Caco-2 (cell line): ENCODE measurements around the gene LRMDA. TPM values are rescaled to one million over a fixed set of nuclear protein-coding genes. Genes with fewer than 3 reads are reported as not detected.

Experiments
- BruUV-seq: library from RNA; stranded (reverse); fragments of 400-500 nt; replicated peaks from 2 replicates; lab custom pipeline; 2021; lab: Mats Ljungman, UMichigan
- CTCF ChIA-PET: fragments of 300-600 bp; sonication (Branson Sonifier 250); formaldehyde crosslinking; loops from one replicate; lab custom pipeline; 2022; ENCODE audit warnings: antibody characterized with exemption; lab: Charles Lee
- POLR2A ChIA-PET: fragments of 300-600 bp; sonication (Branson Sonifier 250); formaldehyde crosslinking; loops from one replicate; lab custom pipeline; 2022; ENCODE audit warnings: antibody characterized with exemption; lab: Charles Lee
- DNase-seq, 2 experiments: peaks; one replicate each; pipeline versions ENCODE4 v3.0.0 to v3.0.0-alpha.2; 2020 to 2022
- H3K27me3 ChIP-seq: replicated peaks from 2 replicates; pipeline ENCODE4 v1.6.0; 2011; ENCODE audit warnings: low read length; ENCODE audit not compliant: control insufficient read depth, insufficient read depth
- H3K36me3 ChIP-seq: 2 replicates; pipeline ENCODE4 v1.5.1; 2011; ENCODE audit warnings: low read length; ENCODE audit not compliant: control insufficient read depth, insufficient read depth
- H3K4me1 ChIP-seq: fragments of 250-450 bp; sonication (Bioruptor Pico); 2 replicates; pipeline ENCODE4 v1.5.1; 2020; ENCODE audit warnings: mild to moderate bottlenecking
- H3K4me3 ChIP-seq: 2 replicates; pipeline ENCODE4 v1.5.1; 2011; ENCODE audit warnings: low read depth, mild to moderate bottlenecking, control low read depth, low read length
- H3K9me3 ChIP-seq: fragments of 250-450 bp; sonication (Bioruptor Pico); 2 replicates; pipeline ENCODE4 v1.5.1; 2020; ENCODE audit warnings: mild to moderate bottlenecking, moderate library complexity
- H3K27ac Mint-ChIP-seq: one replicate; pipeline ENCODE4 v1.8.0; 2022; ENCODE audit warnings: mixed read lengths; ENCODE audit not compliant: unreplicated experiment
- H3K27me3 Mint-ChIP-seq: one replicate; pipeline ENCODE4 v1.8.0; 2022; ENCODE audit warnings: mixed read lengths; ENCODE audit not compliant: insufficient read depth, unreplicated experiment
- H3K36me3 Mint-ChIP-seq: one replicate; pipeline ENCODE4 v1.8.0; 2022; ENCODE audit warnings: mild to moderate bottlenecking, mixed read lengths; ENCODE audit not compliant: insufficient read depth, unreplicated experiment
- H3K4me1 Mint-ChIP-seq: one replicate; pipeline ENCODE4 v1.8.0; 2022; ENCODE audit warnings: low read depth, mixed read lengths; ENCODE audit not compliant: unreplicated experiment
- H3K4me3 Mint-ChIP-seq: one replicate; pipeline ENCODE4 v1.8.0; 2022; ENCODE audit warnings: mild to moderate bottlenecking, moderate library complexity, mixed read lengths; ENCODE audit not compliant: unreplicated experiment
- H3K9me3 Mint-ChIP-seq: one replicate; pipeline ENCODE4 v1.8.0; 2022; ENCODE audit warnings: mixed read lengths; ENCODE audit not compliant: unreplicated experiment
- intact Hi-C: fragments of 100-400 bp; cut with micrococcal nuclease; formaldehyde crosslinking; loops from one replicate; pipeline ENCODE4 v1.10.0; 2022; ENCODE audit not compliant: unreplicated experiment
- total RNA-seq: library from RNA; stranded (reverse); gene quantifications from 2 replicates; pipeline ENCODE4 v1.2.3, GENCODE V29; 2022
- TF ChIP-seq, protein P1 (sequence below), 2 experiments: fragments of 200-600 bp in 1 of 2; IDR thresholded peaks; 1 replicate in 1 of 2; 2 replicates in 1 of 2; pipeline versions ENCODE4 v1.5.1 to v1.8.0; 2011 to 2022; ENCODE audit warnings: antibody characterized with exemption in 1 of 2, control low read depth in 1 of 2, inconsistent platforms in 1 of 2, low read depth in 1 of 2, low read length in 1 of 2, mild to moderate bottlenecking in 1 of 2, moderate library complexity in 1 of 2; ENCODE audit not compliant: insufficient read depth in 1 of 2, severe bottlenecking in 1 of 2, unreplicated experiment in 1 of 2

Gene LRMDA
- total RNA-seq, 1 experiment from 2014 or later, result 18.5 TPM

DNA sequence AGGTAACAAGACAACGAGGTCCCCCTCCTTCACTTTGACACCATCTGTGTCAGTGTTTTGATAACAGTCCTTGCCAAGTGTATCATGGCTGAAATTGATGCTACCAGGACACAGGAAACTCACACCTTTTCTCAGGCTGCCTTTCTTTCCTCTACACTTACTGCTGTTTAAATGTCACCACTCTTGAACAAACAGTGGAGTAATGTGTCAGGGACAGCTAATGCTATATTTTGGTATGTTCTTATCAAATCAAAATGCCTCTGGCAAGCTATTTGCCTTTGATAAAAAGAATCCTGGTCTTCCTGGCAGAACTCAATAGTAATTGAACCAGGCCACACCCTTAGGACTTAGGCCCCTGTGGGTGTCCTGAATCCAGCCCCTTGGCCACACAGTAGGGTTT, 692.9 kb downstream of the LRMDA start:
- H3K4me1 Mint-ChIP-seq, result peaks cover 16% of the 10 kb centered on the region
- intact Hi-C loops, result no loop called here
- ChIA-PET POLR2A (no interaction called here), CTCF (no interaction called here)
- peaks cover 5% of the 10 kb centered on the region for H3K9me3 Mint-ChIP-seq
- Histone ChIP-seq H3K4me3 (no peak overlapping the region), H3K36me3 (no peaks in the 10 kb centered on the region), H3K4me1 (peaks cover 11% of the 10 kb centered on the region; the same call in 1 of the 2 replicates), H3K27me3 (no peaks in the 10 kb centered on the region), H3K9me3 (no peaks in the 10 kb centered on the region)
- H3K4me3 Mint-ChIP-seq, result no peak overlapping the region
- no peak for DNase-seq
- no peaks in the 10 kb centered on the region for H3K27me3 Mint-ChIP-seq
- TF ChIP-seq, protein P1, sequence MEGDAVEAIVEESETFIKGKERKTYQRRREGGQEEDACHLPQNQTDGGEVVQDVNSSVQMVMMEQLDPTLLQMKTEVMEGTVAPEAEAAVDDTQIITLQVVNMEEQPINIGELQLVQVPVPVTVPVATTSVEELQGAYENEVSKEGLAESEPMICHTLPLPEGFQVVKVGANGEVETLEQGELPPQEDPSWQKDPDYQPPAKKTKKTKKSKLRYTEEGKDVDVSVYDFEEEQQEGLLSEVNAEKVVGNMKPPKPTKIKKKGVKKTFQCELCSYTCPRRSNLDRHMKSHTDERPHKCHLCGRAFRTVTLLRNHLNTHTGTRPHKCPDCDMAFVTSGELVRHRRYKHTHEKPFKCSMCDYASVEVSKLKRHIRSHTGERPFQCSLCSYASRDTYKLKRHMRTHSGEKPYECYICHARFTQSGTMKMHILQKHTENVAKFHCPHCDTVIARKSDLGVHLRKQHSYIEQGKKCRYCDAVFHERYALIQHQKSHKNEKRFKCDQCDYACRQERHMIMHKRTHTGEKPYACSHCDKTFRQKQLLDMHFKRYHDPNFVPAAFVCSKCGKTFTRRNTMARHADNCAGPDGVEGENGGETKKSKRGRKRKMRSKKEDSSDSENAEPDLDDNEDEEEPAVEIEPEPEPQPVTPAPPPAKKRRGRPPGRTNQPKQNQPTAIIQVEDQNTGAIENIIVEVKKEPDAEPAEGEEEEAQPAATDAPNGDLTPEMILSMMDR (IDR thresholded peaks at IDR 0.05; ENCODE audit: insufficient read depth in 1 of 2, low read depth in 1 of 2, low read length in 1 of 2, severe bottlenecking in 1 of 2, unreplicated experiment in 1 of 2), result no peak
- no peak overlapping the region for H3K27ac Mint-ChIP-seq
- no TSS peak for BruUV-seq
- H3K36me3 Mint-ChIP-seq, result peaks cover 5% of the 10 kb centered on the region

DNA sequence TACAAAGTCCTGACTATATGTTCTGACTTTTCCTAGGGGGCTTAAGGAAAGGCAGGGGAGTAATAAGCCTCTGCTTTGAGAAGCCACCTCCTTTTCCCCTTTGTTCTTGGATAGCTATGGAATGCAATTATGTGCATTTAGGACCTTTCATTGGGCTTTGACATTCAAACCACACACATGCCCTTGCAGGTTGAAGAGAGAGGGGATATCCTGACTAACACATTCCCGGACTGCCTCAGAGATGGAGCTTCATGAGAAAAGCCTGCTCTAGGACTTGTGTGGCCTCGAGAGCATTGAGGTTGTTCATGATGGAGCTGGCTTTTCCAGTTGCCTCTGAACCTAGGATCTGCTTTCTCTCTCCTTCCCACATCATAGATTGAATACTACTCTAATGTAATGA, 694.5 kb downstream of the LRMDA start:
- no peak for DNase-seq
- BruUV-seq, result no TSS peak
- H3K36me3 ChIP-seq, result no peaks in the 10 kb centered on the region
- no peak overlapping the region for H3K27ac Mint-ChIP-seq
- peaks cover 16% of the 10 kb centered on the region for H3K4me1 Mint-ChIP-seq
- ChIA-PET CTCF (no interaction called here), POLR2A (no interaction called here)
- TF ChIP-seq, protein P1 (IDR thresholded peaks at IDR 0.05; ENCODE audit: insufficient read depth in 1 of 2, low read depth in 1 of 2, low read length in 1 of 2, severe bottlenecking in 1 of 2, unreplicated experiment in 1 of 2), result no peak
- no peaks in the 10 kb centered on the region for H3K27me3 ChIP-seq
- no peak overlapping the region for H3K4me3 ChIP-seq
- intact Hi-C loops, result no loop called here
- peaks cover 9% of the 10 kb centered on the region for H3K36me3 Mint-ChIP-seq
- H3K9me3 Mint-ChIP-seq, result peaks cover 9% of the 10 kb centered on the region
- no peaks in the 10 kb centered on the region for H3K9me3 ChIP-seq
- H3K4me3 Mint-ChIP-seq, result no peak overlapping the region
- no peaks in the 10 kb centered on the region for H3K27me3 Mint-ChIP-seq
- peaks cover 11% of the 10 kb centered on the region; the same call in 1 of the 2 replicates for H3K4me1 ChIP-seq

DNA sequence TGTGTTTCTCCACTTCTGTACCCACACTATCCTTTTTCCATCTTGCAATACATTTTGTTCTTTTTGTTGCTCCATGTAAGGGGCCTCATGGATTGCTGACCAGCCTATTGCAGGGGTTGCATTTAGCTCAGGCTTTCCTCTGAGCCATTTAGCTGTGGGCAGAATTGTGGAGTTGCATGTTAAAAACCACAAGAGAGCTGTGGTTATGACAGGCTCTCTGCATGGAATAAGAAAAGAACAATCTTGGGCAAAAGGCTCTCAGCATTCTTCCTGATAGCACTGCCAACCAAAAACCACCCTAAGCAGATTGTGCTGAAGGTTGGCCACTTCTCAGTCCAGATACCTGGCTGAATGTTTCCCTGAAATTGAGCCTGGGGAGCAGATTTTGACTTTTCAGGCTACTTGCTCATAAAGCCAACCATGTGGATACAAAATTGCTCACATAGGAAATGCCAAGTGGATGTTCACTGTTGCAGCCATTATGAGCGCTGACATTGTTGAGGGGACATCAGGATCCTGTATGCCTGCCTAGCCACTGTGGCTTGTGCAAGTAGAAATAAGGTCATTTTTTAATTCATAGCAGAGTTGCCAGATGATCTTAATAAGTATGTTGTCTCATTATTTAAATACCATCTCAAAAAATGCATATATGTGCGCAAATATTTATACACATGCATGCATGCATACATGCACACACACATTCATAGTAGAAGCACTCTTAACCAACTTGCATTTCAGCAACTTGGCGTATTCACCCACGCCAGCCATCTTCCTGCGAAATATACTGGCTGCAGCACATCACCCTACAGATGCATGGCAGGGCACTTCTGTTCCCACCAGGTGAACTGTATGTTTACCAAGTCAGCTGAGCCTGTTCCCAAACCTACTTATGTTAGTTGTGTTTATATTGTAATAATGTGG, 695.4 kb downstream of the LRMDA start:
- POLR2A ChIA-PET, result no interaction called here
- no peaks in the 10 kb centered on the region for H3K27me3 Mint-ChIP-seq
- intact Hi-C loops, result no loop called here
- H3K36me3 ChIP-seq, result no peaks in the 10 kb centered on the region
- no peak for DNase-seq
- no peaks in the 10 kb centered on the region for H3K9me3 ChIP-seq
- CTCF ChIA-PET, result no interaction called here
- peaks cover 9% of the 10 kb centered on the region for H3K9me3 Mint-ChIP-seq
- no TSS peak for BruUV-seq
- no peak overlapping the region for H3K4me3 Mint-ChIP-seq
- no peak overlapping the region for H3K4me3 ChIP-seq
- no peaks in the 10 kb centered on the region for H3K27me3 ChIP-seq
- peaks cover 11% of the 10 kb centered on the region; the same call in 1 of the 2 replicates for H3K4me1 ChIP-seq
- H3K4me1 Mint-ChIP-seq, result peaks cover 16% of the 10 kb centered on the region
- H3K36me3 Mint-ChIP-seq, result peaks cover 9% of the 10 kb centered on the region
- TF ChIP-seq, protein P1 (IDR thresholded peaks at IDR 0.05; ENCODE audit: insufficient read depth in 1 of 2, low read depth in 1 of 2, low read length in 1 of 2, severe bottlenecking in 1 of 2, unreplicated experiment in 1 of 2), result no peak
- no peak overlapping the region for H3K27ac Mint-ChIP-seq
